Activated naive CD8-positive, alpha-beta T cell treated with anti-CD3 and anti-CD28 coated beads, Interleukin-2, amount 50 U/mL, for 16 hours (primary cell): ENCODE results near the gene APBA2.
"Not testable (repeated sequence)": the region's sequence is repeated elsewhere in the genome, so short reads cannot be mapped to it uniquely, and the experiment has no call there.

Experiments
- DNase-seq: peaks from one replicate; pipeline ENCODE4 v3.0.0-alpha.2; 2020; ENCODE audit warnings: low read depth, low spot score

The APBA2 gene

DNA sequence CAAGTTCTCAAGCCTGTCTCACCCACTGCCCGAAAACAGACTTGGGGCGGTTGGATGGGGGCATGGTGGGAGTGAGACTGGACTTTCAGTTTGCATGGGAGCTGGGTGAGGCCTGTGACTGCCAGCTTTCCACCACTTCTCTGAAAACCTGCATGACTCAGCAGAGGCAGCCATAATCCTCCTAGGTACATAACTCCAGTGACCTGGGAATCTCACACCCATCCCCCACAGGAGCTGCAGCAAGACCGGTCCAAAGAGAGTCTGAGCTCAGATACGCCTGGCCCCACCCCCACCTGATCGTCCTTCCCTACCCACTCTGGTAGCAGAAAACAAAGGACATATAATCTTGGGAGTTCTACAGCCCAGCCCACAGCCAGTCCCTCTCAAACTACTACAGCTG, 276.6 kb downstream of the APBA2 start:
- no peak for DNase-seq

DNA sequence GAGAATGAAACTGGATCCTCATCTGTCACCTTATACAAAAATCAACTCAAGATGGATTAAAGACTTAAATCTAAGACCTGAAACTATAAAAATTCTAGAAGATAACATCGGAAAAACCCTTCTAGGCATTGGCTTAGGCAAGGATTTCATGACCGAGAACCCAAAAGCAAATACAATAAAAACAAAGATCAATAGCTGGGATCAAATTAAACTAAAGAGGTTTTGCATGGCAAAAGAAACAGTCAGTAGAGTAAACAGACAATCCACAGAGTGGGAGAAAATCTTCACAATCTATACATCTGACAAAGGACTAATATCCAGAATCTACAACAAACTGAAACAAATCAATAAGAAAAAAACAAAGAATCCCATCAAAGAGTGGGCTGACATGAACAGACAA, 281.3 kb downstream of the APBA2 start:
- DNase-seq = not testable (repeated sequence)
